ENCODE measurements around the gene PFKFB1.

- no peak for TF ChIP-seq RUNX1 (IDR thresholded peaks at IDR 0.05; ENCODE audit: low read depth)
- no peak for TF ChIP-seq PRPF4 (IDR thresholded peaks at IDR 0.05; ENCODE audit: insufficient read depth, low read depth, low read length, poor library complexity, severe bottlenecking)
- TF ChIP-seq CTCF (IDR thresholded peaks at IDR 0.05 in 2 of 3, conservative IDR thresholded peaks at IDR 0.05 in 1 of 3; ENCODE audit: insufficient read depth in 2 of 3, low read depth in 1 of 3, low read length in 3 of 3): no peak
- no peak for TF ChIP-seq THRAP3 (IDR thresholded peaks at IDR 0.05; ENCODE audit: borderline replicate concordance)
- no peak for TF ChIP-seq BMI1 (IDR thresholded peaks at IDR 0.05; ENCODE audit: low read length)
- TF ChIP-seq NFATC3 (IDR thresholded peaks at IDR 0.05): no peak
- no peak for TF ChIP-seq CREB1 (IDR thresholded peaks at IDR 0.05)
- no peak for TF ChIP-seq CREB1 (CRISPR knock-in tag; IDR thresholded peaks at IDR 0.05)
- no peak for TF ChIP-seq NFIC (IDR thresholded peaks at IDR 0.05)
- no peak for TF ChIP-seq ZC3H11A (IDR thresholded peaks at IDR 0.05; ENCODE audit: low read depth, low read length)
- no peak for TF ChIP-seq ZBTB8A (IDR thresholded peaks at IDR 0.05; ENCODE audit: partially characterized antibody)
- no peak for TF ChIP-seq CBX2 (IDR thresholded peaks at IDR 0.05; ENCODE audit: insufficient read depth, low read length, poor library complexity, severe bottlenecking)
- no peak for TF ChIP-seq IRF1 (CRISPR knock-in tag; IDR thresholded peaks at IDR 0.05; ENCODE audit: borderline replicate concordance)
- TF ChIP-seq USF1 (CRISPR knock-in tag; IDR thresholded peaks at IDR 0.05): no peak
Observed at GRCh38 chrX:54928876-54929275, 65.1 kb downstream of the PFKFB1 start.

Measured in K562 (cell line).